Activated naive CD4-positive, alpha-beta T cell treated with anti-CD3 and anti-CD28 coated beads for 36 hours (primary cell): Measurements from ENCODE around the gene TPD52L2. TPM values are rescaled to one million over a fixed set of nuclear protein-coding genes. Genes with fewer than 3 reads are reported as not detected.

Experiments
- CTCF ChIA-PET: fragments of 350-600 bp; sonication (Branson Sonifier 250); formaldehyde crosslinking; loops from one replicate; lab custom pipeline; 2021; ENCODE audit warnings: antibody characterized with exemption; lab: Charles Lee
- DNase-seq: peaks from one replicate; pipeline ENCODE4 v3.0.0-alpha.2; 2020
- H3K27ac Mint-ChIP-seq: one replicate; pipeline ENCODE4 v1.8.0; 2021; ENCODE audit warnings: mild to moderate bottlenecking, mixed read lengths
- H3K27me3 Mint-ChIP-seq: one replicate; pipeline ENCODE4 v1.8.0; 2021; ENCODE audit warnings: low read depth, mixed read lengths
- H3K36me3 Mint-ChIP-seq: one replicate; pipeline ENCODE4 v1.8.0; 2021; ENCODE audit warnings: low read depth, mixed read lengths
- H3K4me1 Mint-ChIP-seq: one replicate; pipeline ENCODE4 v1.8.0; 2021; ENCODE audit warnings: low read depth, mixed read lengths
- H3K4me3 Mint-ChIP-seq: one replicate; pipeline ENCODE4 v1.8.0; 2021; ENCODE audit warnings: mild to moderate bottlenecking, moderate library complexity, mixed read lengths
- H3K9me3 Mint-ChIP-seq: one replicate; pipeline ENCODE4 v1.8.0; 2021; ENCODE audit warnings: mixed read lengths
- intact Hi-C: fragments of 100-400 bp; cut with micrococcal nuclease; formaldehyde crosslinking; loops from one replicate; pipeline ENCODE4 v1.15.1; 2023
- total RNA-seq, 2 experiments: library from RNA; stranded (reverse); gene quantifications; one replicate each; pipeline ENCODE4 v1.2.3, GENCODE V29; 2021

Gene TPD52L2
- total RNA-seq, 2 experiments from 2014 or later = 38.2 to 38.9 TPM

DNA sequence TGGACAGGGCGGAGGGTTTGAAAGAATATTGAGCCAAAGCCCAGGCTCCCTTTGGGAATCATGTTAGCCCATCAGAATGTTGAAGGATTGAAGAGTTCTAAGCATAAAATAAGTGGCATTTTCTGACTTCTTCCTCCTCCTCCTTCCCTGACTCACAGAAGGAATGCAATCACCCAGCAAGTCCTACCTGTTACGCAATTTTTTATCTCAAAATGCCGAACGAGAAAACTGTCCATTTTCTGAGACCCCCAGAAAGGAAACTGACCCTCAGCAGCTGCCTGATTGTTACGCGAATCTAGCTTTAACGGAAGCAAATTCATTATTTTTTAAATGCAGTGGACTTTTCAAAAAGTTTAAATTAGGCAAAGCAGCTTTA lies 25.1 kb downstream of the TPD52L2 start:
- intact Hi-C loops = no loop called here
- Mint-ChIP-seq H3K36me3 (peaks cover 7% of the 10 kb centered on the region), H3K27ac (no peak overlapping the region), H3K27me3 (no peaks in the 10 kb centered on the region), H3K9me3 (no peaks in the 10 kb centered on the region), H3K4me3 (no peak overlapping the region), H3K4me1 (peaks cover 7% of the 10 kb centered on the region)
- CTCF ChIA-PET = no interaction called here
- no peak for DNase-seq

GRCh38 chr20:63890616-63891015 lies 25.5 kb downstream of the TPD52L2 start:
- H3K4me1 Mint-ChIP-seq = peaks cover 7% of the 10 kb centered on the region
- no peak overlapping the region for H3K4me3 Mint-ChIP-seq
- no peak for DNase-seq
- peaks cover 8% of the 10 kb centered on the region for H3K36me3 Mint-ChIP-seq
- no peaks in the 10 kb centered on the region for H3K27me3 Mint-ChIP-seq
- intact Hi-C loops = no loop called here
- H3K27ac Mint-ChIP-seq = no peak overlapping the region
- CTCF ChIA-PET = no interaction called here
- H3K9me3 Mint-ChIP-seq = no peaks in the 10 kb centered on the region

- CTCF ChIA-PET = interaction anchor here (0.6 kb wide), 1 partner anchor 15 kb away, joined by 3 read pairs; no protein-coding TSS in a partner anchor
- intact Hi-C loops = no loop called here
- no peaks in the 10 kb centered on the region for H3K27me3 Mint-ChIP-seq
- H3K4me1 Mint-ChIP-seq = peaks cover 14% of the 10 kb centered on the region
- DNase-seq = no peak
- no peak overlapping the region for H3K27ac Mint-ChIP-seq
- peaks cover 10% of the 10 kb centered on the region for H3K36me3 Mint-ChIP-seq
- H3K4me3 Mint-ChIP-seq = no peak overlapping the region
- H3K9me3 Mint-ChIP-seq = no peaks in the 10 kb centered on the region
Observed at GRCh38 chr20:63891061-63892002, 26.3 kb downstream of the TPD52L2 start.

DNA sequence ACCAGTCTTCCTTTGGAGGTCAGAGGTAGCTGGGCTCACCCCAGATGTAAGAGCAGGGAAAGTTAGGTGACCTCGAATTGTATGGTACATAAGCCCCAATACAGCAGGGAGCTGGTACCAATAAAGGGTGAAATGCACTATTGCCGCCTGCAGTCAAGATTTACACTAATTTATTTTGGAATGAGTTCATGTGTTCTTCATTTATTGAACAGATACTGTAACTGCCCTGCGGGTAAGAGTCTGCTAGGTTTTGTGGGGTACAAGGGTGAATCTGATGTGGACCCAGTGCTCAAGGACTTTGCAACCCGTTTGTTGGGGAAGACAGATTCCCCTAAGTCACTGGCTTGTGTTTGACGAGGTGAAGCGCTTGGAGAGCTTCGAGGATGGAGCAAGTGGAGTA lies 27.3 kb downstream of the TPD52L2 start:
- CTCF ChIA-PET = no interaction called here
- H3K36me3 Mint-ChIP-seq = peaks cover 14% of the 10 kb centered on the region
- DNase-seq = no peak
- H3K4me1 Mint-ChIP-seq = peaks cover 21% of the 10 kb centered on the region
- no peak overlapping the region for H3K4me3 Mint-ChIP-seq
- intact Hi-C loops = no loop called here
- no peaks in the 10 kb centered on the region for H3K9me3 Mint-ChIP-seq
- H3K27ac Mint-ChIP-seq = no peak overlapping the region
- no peaks in the 10 kb centered on the region for H3K27me3 Mint-ChIP-seq

DNA sequence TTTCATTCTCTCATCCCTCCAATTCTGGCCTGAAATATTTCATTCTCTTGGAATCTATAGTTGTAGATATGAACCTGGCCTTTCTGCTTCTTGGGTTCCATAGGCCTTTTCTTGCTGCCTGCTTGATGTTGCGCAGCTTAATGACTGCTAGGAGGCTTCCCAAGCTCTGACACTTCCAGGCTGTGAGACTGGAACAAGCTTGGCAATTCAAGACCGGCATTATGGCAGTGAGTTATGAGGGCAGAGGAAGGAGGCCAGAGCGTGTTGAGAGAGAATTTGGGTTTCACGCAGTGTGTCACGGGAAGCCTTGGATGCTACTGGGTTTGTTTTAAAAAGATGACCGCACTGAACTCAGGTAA lies 28.9 kb downstream of the TPD52L2 start:
- no peaks in the 10 kb centered on the region for H3K27me3 Mint-ChIP-seq
- H3K36me3 Mint-ChIP-seq = peaks cover 14% of the 10 kb centered on the region
- CTCF ChIA-PET = interaction anchor here (0.9 kb wide), 1 partner anchor 356 kb away, joined by 3 read pairs; no protein-coding TSS in a partner anchor
- peaks cover 37% of the 10 kb centered on the region for H3K4me1 Mint-ChIP-seq
- H3K27ac Mint-ChIP-seq = peak overlapping the region; percentile 28
- DNase-seq = no peak
- H3K4me3 Mint-ChIP-seq = peak overlapping the region; percentile 51
- intact Hi-C loops = loop anchor here (1.0 to 2.0 kb wide), 3 partner anchors 21 to 63 kb away; partner anchors contain the start of genes TPD52L2 and UCKL1
- H3K9me3 Mint-ChIP-seq = no peaks in the 10 kb centered on the region

DNA sequence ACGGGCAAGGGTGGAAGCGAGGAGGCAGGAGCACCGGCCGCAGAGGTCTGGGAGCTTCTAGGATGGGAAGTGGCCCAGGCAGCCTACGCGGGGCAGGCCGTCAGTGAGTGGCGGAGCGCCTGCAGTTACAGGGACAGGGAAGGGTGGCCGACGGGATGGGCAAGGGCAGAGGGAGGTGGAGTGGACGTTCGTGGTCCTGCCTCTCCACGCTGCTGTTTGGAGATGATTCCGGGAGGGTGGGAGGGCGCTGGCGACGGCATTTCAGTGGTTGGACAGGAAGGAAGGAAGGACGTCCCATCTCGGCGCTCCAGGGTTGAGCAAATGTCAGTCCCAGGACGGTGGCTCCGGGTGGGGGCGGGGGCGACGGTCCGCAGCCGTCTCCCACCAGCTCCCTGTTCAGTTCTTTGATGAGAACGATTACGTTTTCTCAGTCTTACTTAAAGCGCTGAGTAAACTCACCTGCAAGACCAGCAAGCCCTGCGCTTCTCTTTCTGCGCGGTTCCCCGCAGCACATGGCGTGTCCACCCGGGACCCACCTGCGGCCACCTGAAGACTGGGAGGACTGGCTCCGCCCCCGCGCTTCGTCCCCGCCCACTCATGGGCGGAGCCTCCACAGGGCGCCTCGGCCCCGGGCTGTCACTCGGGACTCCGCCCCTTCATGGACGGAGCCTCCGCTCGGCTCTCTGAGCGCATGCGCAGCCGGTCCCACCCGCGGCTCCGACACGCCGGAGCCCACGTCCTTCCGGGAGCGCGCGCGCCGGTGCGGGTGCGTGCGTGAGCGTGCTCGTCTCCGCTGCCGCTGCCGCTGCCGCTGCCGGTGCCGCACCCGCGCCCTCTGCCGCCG lies 29.5 kb downstream of the TPD52L2 start, which contains the start of gene DNAJC5:
Gene DNAJC5, plus strand, starts transcription at position 769 of the 844 bp plus-strand sequence. CDS start 33,220 bp downstream, outside the sequence.
- Mint-ChIP-seq H3K36me3 (peaks cover 11% of the 10 kb centered on the region), H3K4me1 (peaks cover 41% of the 10 kb centered on the region), H3K4me3 (peak within 1 kb of the TSS; percentile 95), H3K27ac (peak within 1 kb of the TSS; percentile 93), H3K9me3 (no peaks in the 10 kb centered on the region), H3K27me3 (no peaks in the 10 kb centered on the region)
- intact Hi-C loops = loop anchor here (1.0 to 5.0 kb wide), 4 partner anchors 22 to 257 kb away; partner anchors contain the start of genes TPD52L2 and UCKL1
- DNase-seq = peak; percentile 94
- CTCF ChIA-PET = interaction anchor here (0.9 kb wide), 1 partner anchor 357 kb away, joined by 3 read pairs; no protein-coding TSS in a partner anchor

DNA sequence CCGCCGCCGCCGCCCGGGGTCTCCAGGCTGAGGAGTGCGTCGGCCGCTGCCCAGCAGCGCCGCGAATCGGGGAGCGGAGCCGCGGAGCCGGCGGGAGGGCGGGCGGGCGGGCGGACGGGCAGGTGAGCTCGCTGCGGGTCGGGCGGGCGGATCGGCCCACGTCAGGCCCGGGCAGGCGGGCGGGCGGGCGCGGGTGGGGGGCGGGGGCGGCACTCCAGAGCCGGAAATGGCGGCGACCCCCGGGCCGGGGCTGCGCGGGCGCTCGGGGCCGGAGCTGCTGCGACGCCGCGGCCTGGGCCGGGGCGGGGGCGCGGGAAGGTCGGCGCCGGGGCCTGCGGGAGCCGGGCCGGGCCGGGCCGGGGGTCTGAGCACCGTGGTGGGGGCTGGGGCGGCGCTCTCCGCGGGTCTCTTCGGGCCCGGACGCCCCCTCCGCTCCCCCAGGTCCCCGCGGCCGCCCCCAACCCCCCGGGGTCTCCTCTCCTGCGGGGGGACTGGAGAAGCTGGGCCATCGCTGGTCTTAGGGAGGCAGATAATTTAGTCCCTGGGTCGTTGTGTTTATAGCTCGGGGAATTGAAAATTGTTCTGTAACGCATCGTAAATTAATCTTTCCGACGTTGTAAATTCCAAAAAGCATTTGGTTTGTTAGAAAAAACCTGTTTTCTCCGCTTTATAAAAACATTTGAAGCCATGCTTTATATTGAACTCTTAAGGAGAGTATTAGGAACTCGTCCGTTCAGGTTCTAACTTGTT lies 30.3 kb downstream of the TPD52L2 start:
- peaks cover 41% of the 10 kb centered on the region for H3K4me1 Mint-ChIP-seq
- CTCF ChIA-PET = interaction anchor here (0.9 to 1.6 kb wide), 5 partner anchors 20 to 85 kb away, joined by 3 to 8 read pairs (median 4); partner anchors contain the start of gene TPD52L2

DNA sequence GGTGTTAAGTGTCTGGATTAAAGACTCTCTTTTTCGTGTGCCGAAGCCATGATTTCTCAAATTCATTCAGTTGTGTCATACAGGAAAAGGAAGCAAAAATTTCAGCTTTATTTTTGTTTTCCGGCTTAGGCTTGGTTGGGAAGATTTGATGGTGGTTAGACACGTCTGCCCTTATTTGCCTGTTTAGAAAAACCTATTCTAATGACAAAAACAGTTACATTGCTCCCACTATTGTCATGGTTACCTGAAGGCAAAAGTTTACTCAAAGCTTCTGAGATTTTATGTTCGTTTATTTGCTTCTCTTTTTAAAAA lies 30.8 kb downstream of the TPD52L2 start:
- peak overlapping the region; percentile 93 for H3K27ac Mint-ChIP-seq
- H3K9me3 Mint-ChIP-seq = no peaks in the 10 kb centered on the region
- intact Hi-C loops = loop anchor here (1.0 to 5.0 kb wide), 4 partner anchors 23 to 259 kb away; partner anchors contain the start of gene UCKL1
- CTCF ChIA-PET = interaction anchor here (0.9 to 1.6 kb wide), 5 partner anchors 19 to 84 kb away, joined by 3 to 8 read pairs (median 4); partner anchors contain the start of gene TPD52L2
- H3K4me1 Mint-ChIP-seq = peaks cover 45% of the 10 kb centered on the region
- H3K27me3 Mint-ChIP-seq = no peaks in the 10 kb centered on the region
- H3K36me3 Mint-ChIP-seq = peaks cover 9% of the 10 kb centered on the region
- peak overlapping the region; percentile 95 for H3K4me3 Mint-ChIP-seq
- no peak for DNase-seq

More for the DNA sequence above, 30.3 kb downstream of the TPD52L2 start:
- intact Hi-C loops = loop anchor here (2.0 to 5.0 kb wide), 3 partner anchors 23 to 258 kb away; partner anchors contain the start of gene UCKL1
- no peaks in the 10 kb centered on the region for H3K27me3 Mint-ChIP-seq
- H3K27ac Mint-ChIP-seq = peak overlapping the region; percentile 93
- no peak for DNase-seq
- H3K4me3 Mint-ChIP-seq = peak overlapping the region; percentile 95
- H3K9me3 Mint-ChIP-seq = no peaks in the 10 kb centered on the region
- H3K36me3 Mint-ChIP-seq = peaks cover 9% of the 10 kb centered on the region

- CTCF ChIA-PET = interaction anchor here (1.0 to 1.7 kb wide), 5 partner anchors 31 to 84 kb away, joined by 3 to 8 read pairs (median 4); partner anchors contain the start of gene TPD52L2
- H3K36me3 Mint-ChIP-seq = peaks cover 11% of the 10 kb centered on the region
- H3K27ac Mint-ChIP-seq = peak overlapping the region; percentile 93
- H3K4me3 Mint-ChIP-seq = peak overlapping the region; percentile 95
- peaks cover 51% of the 10 kb centered on the region for H3K4me1 Mint-ChIP-seq
- intact Hi-C loops = loop anchor here (1.0 to 5.0 kb wide), 2 partner anchors 84 to 259 kb away; no protein-coding TSS in a partner anchor
- H3K27me3 Mint-ChIP-seq = no peaks in the 10 kb centered on the region
- DNase-seq = peak; percentile 57
- H3K9me3 Mint-ChIP-seq = no peaks in the 10 kb centered on the region
Observed at GRCh38 chr20:63896264-63897105, 31.4 kb downstream of the TPD52L2 start.

- peak overlapping the region; percentile 14 for H3K27ac Mint-ChIP-seq
- H3K4me1 Mint-ChIP-seq = peaks cover 61% of the 10 kb centered on the region
- intact Hi-C loops = loop anchor here (5.0 kb wide), 1 partner anchor 261 kb away; no protein-coding TSS in a partner anchor
- peaks cover 13% of the 10 kb centered on the region for H3K36me3 Mint-ChIP-seq
- no peak overlapping the region for H3K4me3 Mint-ChIP-seq
- CTCF ChIA-PET = interaction anchor here (0.5 to 1.7 kb wide), 2 partner anchors 17 to 76 kb away, joined by 4 to 5 read pairs; no protein-coding TSS in a partner anchor
- no peaks in the 10 kb centered on the region for H3K27me3 Mint-ChIP-seq
- DNase-seq = no peak
- no peaks in the 10 kb centered on the region for H3K9me3 Mint-ChIP-seq
Observed at GRCh38 chr20:63897978-63898561, 33.0 kb downstream of the TPD52L2 start.
